NB4 (cell line): ENCODE results near the gene ADAMTS8.

ENCODE experiments used
- DNase-seq: peaks from one replicate; pipeline ENCODE4 v3.0.0; 2010; ENCODE audit warnings: low read depth
- H3K4me3 ChIP-seq: one replicate; pipeline ENCODE4 v1.5.1; 2011; ENCODE audit warnings: mild to moderate bottlenecking, low read depth, low read length, moderate library complexity
- MYC ChIP-seq: IDR thresholded peaks from 2 replicates; pipeline ENCODE4 v1.6.1; 2011; ENCODE audit warnings: low read depth, low read length
- POLR2A ChIP-seq: IDR thresholded peaks from 2 replicates; pipeline ENCODE4 v1.6.1; 2011; ENCODE audit warnings: mild to moderate bottlenecking; ENCODE audit not compliant: insufficient read length; ENCODE audit errors: extremely low read depth
- TF ChIP-seq, protein P1 (sequence below): IDR thresholded peaks from 2 replicates; pipeline ENCODE4 v1.6.1; 2011; ENCODE audit warnings: low read depth, low read length
- TF ChIP-seq, protein P2 (sequence below): IDR thresholded peaks from one replicate; pipeline ENCODE4 v1.5.1; 2012; ENCODE audit warnings: low read depth, low read length

ADAMTS8 gene

GRCh38 chr11:130383344-130384211, 44.8 kb downstream of the ADAMTS8 start:
- no peak overlapping the region for H3K4me3 ChIP-seq
- DNase-seq: peak; percentile 72
- TF ChIP-seq, protein P1, sequence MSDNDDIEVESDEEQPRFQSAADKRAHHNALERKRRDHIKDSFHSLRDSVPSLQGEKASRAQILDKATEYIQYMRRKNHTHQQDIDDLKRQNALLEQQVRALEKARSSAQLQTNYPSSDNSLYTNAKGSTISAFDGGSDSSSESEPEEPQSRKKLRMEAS: no peak
- TF ChIP-seq POLR2A: no peak
- TF ChIP-seq, protein P2, sequence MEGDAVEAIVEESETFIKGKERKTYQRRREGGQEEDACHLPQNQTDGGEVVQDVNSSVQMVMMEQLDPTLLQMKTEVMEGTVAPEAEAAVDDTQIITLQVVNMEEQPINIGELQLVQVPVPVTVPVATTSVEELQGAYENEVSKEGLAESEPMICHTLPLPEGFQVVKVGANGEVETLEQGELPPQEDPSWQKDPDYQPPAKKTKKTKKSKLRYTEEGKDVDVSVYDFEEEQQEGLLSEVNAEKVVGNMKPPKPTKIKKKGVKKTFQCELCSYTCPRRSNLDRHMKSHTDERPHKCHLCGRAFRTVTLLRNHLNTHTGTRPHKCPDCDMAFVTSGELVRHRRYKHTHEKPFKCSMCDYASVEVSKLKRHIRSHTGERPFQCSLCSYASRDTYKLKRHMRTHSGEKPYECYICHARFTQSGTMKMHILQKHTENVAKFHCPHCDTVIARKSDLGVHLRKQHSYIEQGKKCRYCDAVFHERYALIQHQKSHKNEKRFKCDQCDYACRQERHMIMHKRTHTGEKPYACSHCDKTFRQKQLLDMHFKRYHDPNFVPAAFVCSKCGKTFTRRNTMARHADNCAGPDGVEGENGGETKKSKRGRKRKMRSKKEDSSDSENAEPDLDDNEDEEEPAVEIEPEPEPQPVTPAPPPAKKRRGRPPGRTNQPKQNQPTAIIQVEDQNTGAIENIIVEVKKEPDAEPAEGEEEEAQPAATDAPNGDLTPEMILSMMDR: no peak
- no peak for TF ChIP-seq MYC

DNA sequence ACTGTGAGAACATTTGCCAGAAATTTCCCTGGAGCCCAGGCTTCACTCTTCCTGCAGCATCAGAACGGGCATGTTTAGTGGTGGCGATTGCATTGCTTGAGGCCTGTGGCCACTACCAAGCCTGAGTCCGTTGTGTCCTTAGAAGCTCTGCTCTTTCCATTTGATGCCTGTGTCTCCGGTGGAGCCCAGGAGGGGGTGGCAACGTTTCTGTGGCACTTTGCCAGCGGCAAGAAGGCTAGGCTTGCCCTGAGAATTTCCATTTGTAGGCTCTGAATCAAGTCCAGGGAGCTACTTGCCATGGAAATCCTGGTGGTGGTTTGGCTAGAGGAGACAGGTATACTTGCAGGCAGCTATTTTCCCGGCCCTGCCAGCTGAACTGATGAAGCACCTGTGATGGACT, 47.1 kb downstream of the ADAMTS8 start:
- no peak for DNase-seq
- TF ChIP-seq, protein P1: no peak
- TF ChIP-seq POLR2A (no peak), MYC (no peak)
- TF ChIP-seq, protein P2: no peak
- no peak overlapping the region for H3K4me3 ChIP-seq

DNA sequence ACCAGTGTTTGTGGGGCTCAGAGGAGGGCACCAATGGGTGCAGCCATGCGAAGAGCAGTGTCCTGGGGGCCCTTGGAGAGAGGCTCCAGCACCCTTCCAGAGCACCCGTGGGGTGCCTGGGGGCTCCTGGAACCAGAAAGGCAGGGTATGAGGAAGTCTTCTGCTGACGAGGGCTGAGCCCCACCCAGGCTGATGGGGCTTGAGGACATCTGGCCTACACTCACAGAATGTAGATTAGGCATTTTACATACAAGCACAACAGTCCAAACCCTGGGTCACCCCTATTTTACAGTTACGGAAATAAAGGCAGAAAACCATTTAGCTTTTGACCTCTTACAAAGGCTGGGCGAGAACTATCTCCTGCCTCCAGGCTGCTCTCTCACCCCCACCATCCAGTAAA, 47.6 kb downstream of the ADAMTS8 start:
- TF ChIP-seq, protein P2: no peak
- TF ChIP-seq POLR2A: no peak
- TF ChIP-seq, protein P1: no peak
- TF ChIP-seq MYC: no peak
- no peak for DNase-seq
- H3K4me3 ChIP-seq: no peak overlapping the region

DNA sequence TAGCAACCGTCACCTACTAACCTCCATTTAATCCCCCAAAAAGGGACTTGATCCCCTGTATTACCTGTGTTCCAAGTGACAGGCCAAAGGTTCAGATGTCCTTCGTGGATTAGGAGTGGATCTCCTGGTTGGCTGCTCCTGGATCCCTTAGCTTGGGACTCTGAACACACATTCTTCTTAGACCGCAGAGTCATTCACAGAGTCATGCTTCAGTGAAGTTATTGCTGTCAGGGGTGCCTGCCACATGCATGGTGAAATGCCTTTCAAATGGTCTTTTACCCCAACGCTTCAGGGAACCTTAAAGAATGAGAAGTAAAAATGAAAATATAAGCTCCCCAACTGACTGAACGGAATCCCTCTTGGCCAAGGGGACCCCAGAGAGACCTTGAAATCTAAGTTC, 49.1 kb downstream of the ADAMTS8 start:
- no peak for DNase-seq
- TF ChIP-seq, protein P1: no peak
- no peak for TF ChIP-seq MYC
- no peak for TF ChIP-seq POLR2A
- TF ChIP-seq, protein P2: no peak
- no peak overlapping the region for H3K4me3 ChIP-seq

- TF ChIP-seq, protein P2: peak; percentile 6
- TF ChIP-seq POLR2A: no peak
- TF ChIP-seq MYC: no peak
- DNase-seq: peak; percentile 11
- H3K4me3 ChIP-seq: no peak overlapping the region
Observed at GRCh38 chr11:130370845-130371590, 57.4 kb downstream of the ADAMTS8 start.
